ENCODE measurements around the gene BORCS6. TPM values are rescaled to one million over a fixed set of nuclear protein-coding genes. Genes with fewer than 3 reads are reported as not detected.

Gene BORCS6
- total RNA-seq, 4 donors from 2014 or later = 22.0 to 26.6 (median 25.0) TPM

DNA sequence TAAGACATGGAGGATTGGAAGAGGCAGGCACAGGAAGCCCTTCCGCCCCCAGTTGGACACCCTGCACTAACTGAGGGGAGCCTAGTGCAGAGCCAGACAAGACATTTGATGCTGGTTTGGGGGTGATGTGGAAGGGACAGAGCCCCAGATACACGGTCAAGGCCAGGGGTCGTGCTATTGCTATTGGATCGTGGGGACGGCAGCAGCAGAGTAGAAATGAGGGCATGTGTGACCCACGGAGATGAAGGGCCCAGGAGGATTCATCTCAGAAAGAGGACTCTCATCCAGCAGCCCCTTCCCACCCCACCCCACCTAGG lies 25.2 kb downstream of the BORCS6 start:
- no peak overlapping the region for H3K4me3 ChIP-seq (ENCODE audit: low read depth, poor library complexity, severe bottlenecking)
- WGBS, 2 donors = 67 to 74% methylated on average over 6 of the region's 6 CpGs
- TF ChIP-seq CTCF (IDR thresholded peaks at IDR 0.05) (no peak), POLR2A (IDR thresholded peaks at IDR 0.05) (no peak)
- DNase-seq (ENCODE audit: low spot score in 2 of 2) = peak in 1 of 2 donors; percentile 83
- intact Hi-C loops (cut with DNase I; ENCODE audit: low total_unique reads) = no loop called here

GRCh38 chr17:8163978-8164814 lies 25.8 kb downstream of the BORCS6 start:
- WGBS, 2 donors = 8 to 17% methylated on average over 12 to 13 of the region's 13 CpGs
- DNase-seq (ENCODE audit: low spot score in 2 of 2) = peak; percentile 79 to 97
- intact Hi-C loops (cut with DNase I; ENCODE audit: low total_unique reads) = no loop called here
- TF ChIP-seq POLR2A (IDR thresholded peaks at IDR 0.05) = no peak
- TF ChIP-seq CTCF (IDR thresholded peaks at IDR 0.05) = no peak
- no peak overlapping the region for H3K4me3 ChIP-seq (ENCODE audit: low read depth, poor library complexity, severe bottlenecking)

DNA sequence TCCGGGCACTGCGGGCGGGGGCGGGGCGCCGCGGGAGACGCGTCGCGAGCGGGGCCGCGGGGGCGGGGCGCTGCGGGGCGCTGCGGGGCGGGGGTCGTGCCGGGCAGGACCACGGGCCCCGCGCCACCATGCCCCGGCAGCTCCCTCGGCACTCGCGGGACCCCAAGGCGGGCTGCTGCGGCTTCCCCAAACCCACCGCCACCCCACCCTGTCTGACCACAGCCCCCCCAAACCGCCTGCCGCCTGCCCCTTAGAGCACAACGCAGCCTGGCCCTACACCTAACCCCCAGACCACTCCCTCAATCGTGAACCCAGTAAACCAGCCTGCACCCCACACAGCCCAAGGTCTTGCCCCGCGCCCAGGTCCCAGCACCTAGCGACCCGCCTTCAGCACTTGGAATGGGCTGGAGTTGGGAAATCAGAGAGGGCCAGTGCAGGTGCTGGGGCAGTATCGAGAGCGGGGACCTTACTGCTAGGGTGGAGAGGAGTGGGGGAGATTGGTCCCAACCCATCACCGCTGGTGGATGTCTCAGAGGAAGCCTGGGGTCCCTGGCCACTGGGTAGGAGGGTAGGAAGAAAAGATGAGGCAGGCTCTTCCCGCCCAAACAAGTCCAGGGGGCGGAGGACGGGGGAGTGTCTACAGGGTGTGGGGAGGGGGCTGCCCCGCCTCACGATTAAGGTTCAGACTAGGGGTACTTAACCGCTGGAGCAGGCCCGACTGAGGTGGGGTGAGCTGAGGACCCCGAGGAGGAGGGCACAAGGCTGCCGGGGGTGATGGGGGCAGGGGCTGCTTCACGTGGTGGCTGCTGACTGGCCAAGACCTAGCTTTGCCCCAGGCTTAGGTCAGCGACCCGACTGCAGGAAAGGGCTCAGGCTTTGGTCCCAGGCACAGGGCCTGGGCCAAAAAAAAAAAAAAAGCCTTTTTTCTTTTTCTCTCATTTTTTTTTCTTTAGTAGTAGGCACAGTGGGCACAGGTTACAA lies 26.7 kb downstream of the BORCS6 start:
- 10 to 15% methylated on average over 22 of the region's 55 CpGs for WGBS, 2 donors
- intact Hi-C loops (cut with DNase I; ENCODE audit: low total_unique reads) = no loop called here

GRCh38 chr17:8162233-8162996 lies 27.6 kb downstream of the BORCS6 start, which contains the start of gene VAMP2:
TSS of gene VAMP2 (minus strand) at chr17:8162948. CDS start at chr17:8162879, 69 bp downstream.
- TF ChIP-seq POLR2A (IDR thresholded peaks at IDR 0.05) = peak in 1 of 2 donors; percentile 58
- no peak for TF ChIP-seq CTCF (IDR thresholded peaks at IDR 0.05)
- peak within 1 kb of the TSS; percentile 85 for H3K4me3 ChIP-seq (ENCODE audit: low read depth, poor library complexity, severe bottlenecking)
- peak; percentile 78 to 97 for DNase-seq (ENCODE audit: low spot score in 2 of 2)
- WGBS, 2 donors = 0% methylated on average over 6 to 42 of the region's 75 CpGs
- intact Hi-C loops (cut with DNase I; ENCODE audit: low total_unique reads) = no loop called here

More for the DNA sequence above, 26.7 kb downstream of the BORCS6 start:
- DNase-seq (ENCODE audit: low spot score in 2 of 2) = peak in 1 of 2 donors; percentile 90
- TF ChIP-seq CTCF (IDR thresholded peaks at IDR 0.05) = no peak
- peak overlapping the region; percentile 9 for H3K4me3 ChIP-seq (ENCODE audit: low read depth, poor library complexity, severe bottlenecking)
